Transverse colon (tissue), 4 donors: ENCODE results near the gene CLEC3B. TPM values are rescaled to one million over a fixed set of nuclear protein-coding genes. Genes with fewer than 3 reads are reported as not detected.

Experiments used
- DNase-seq: peaks from one replicate; pipeline ENCODE4 v3.0.0-alpha.2; 2019
- H3K27ac ChIP-seq, 4 donors: fragments of 200-600 bp; sonication (generic); 2 replicates each; pipeline ENCODE4 v1.5.1; 2016 to 2018; ENCODE audit warnings: inconsistent platforms in 4 of 4
- H3K27me3 ChIP-seq: fragments of 200-600 bp; sonication (generic); 2 replicates; pipeline ENCODE4 v1.5.1; 2017; ENCODE audit warnings: inconsistent platforms
- H3K36me3 ChIP-seq, 4 donors: fragments of 200-600 bp; sonication (generic); 2 replicates each; pipeline ENCODE4 v1.5.1; 2017 to 2019; ENCODE audit warnings: inconsistent platforms in 4 of 4
- H3K4me1 ChIP-seq, 4 donors: fragments of 200-600 bp; sonication (generic); 2 replicates each; pipeline ENCODE4 v1.5.1; 2017 to 2020; ENCODE audit warnings: inconsistent platforms in 4 of 4
- H3K4me3 ChIP-seq, 4 donors: fragments of 200-600 bp; sonication (generic); 1 replicate in 1 of 4; 2 replicates in 3 of 4; pipeline versions ENCODE4 v1.5.1 to v1.6.1; 2017 to 2019; ENCODE audit warnings: inconsistent platforms in 4 of 4
- H3K9me3 ChIP-seq, 2 donors: fragments of 200-600 bp; sonication (generic); 2 replicates each; pipeline ENCODE4 v1.5.1; 2017 to 2019; ENCODE audit warnings: inconsistent platforms in 2 of 2
- EP300 ChIP-seq: sonication (generic); formaldehyde crosslinking; IDR thresholded peaks from one replicate; pipeline ENCODE4 v1.6.1; 2017; ENCODE audit warnings: antibody characterized with exemption, low read depth
- POLR2A ChIP-seq: fragments of 450-650 bp; IDR thresholded peaks from one replicate; pipeline ENCODE4 v1.6.1; 2016; ENCODE audit warnings: antibody characterized with exemption, mild to moderate bottlenecking, moderate library complexity
- POLR2AphosphoS5 ChIP-seq, 3 donors: sonication (generic); formaldehyde crosslinking; IDR thresholded peaks; one replicate each; pipeline ENCODE4 v1.6.1; 2016; ENCODE audit warnings: antibody characterized with exemption in 3 of 3
- WGBS, 2 donors: methylation state at CpG; one replicate each; pipeline ENCODE4 v1.1.5; 2018; ENCODE audit warnings: low coverage in 1 of 2; 5-methylcytosine and 5-hydroxymethylcytosine counted together
- in situ Hi-C, 4 donors: fragments of 200-750 bp; cut with MboI; loops; one replicate each; pipeline versions ENCODE4 v1.15.0 to v1.15.1; 2017; ENCODE audit warnings: low sequenced_read_pairs in 3 of 4, low pct_ligation_motif_present in 1 of 4, low pct_unique_long_range_greater_than_20kb in 1 of 4
- intact Hi-C: fragments of 100-400 bp; cut with DNase I; formaldehyde crosslinking; loops from one replicate; pipeline ENCODE4 v1.15.1; 2023; ENCODE audit warnings: low total_unique reads
- total RNA-seq, 4 donors: library from RNA; depleted of rRNA; stranded (reverse); fragments of >200 nt; gene quantifications; one replicate each; pipeline ENCODE4 v1.1.0, GENCODE V29; 2016
- TF ChIP-seq, protein P1 (sequence below), 5 experiments: fragments of 200-600 bp in 3 of 5; fragments of 450-650 bp in 2 of 5; sonication (generic) in 3 of 5; IDR thresholded peaks; 1 replicate in 2 of 5; 2 replicates in 3 of 5; pipeline ENCODE4 v1.5.1; 2016 to 2017; ENCODE audit warnings: antibody characterized with exemption in 5 of 5, inconsistent platforms in 3 of 5, mild to moderate bottlenecking in 2 of 5, moderate library complexity in 1 of 5

The CLEC3B gene
- total RNA-seq, 4 donors from 2014 or later, result 6.0 to 70.7 (median 16.4) TPM

DNA sequence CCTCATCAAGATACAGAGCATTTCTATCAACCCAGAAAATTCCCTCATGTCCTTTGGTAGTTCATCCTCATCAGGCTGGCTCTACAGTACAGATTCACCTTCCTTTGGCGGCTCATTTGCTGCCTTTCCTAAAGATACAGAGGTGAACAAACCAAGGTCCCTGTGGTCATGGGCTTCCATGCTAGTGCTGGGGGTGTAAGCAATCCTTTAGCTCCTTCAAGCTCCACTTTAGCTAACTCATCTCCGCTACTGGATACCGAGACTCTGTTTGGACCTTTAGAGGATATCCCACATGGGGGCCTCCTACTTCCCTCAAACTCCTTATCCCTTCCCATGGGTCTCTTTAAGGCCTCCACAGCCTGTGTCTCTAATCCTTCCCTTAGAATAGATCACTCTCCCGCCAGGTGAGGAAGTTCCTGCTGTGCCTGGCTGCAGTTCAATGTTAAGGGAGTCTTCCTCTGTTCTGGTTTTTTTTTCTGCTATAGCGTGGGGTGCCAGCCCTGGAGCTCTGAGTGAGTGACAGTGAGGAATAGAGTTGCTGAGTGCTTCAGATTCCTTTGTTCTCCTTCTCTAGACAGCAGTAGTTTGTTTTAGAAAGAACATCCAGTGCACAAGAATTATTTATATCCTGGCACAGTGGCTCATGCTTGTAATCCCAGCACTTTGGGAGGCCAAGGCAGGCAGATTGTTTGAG lies 30.7 kb downstream of the CLEC3B start:
- 73 to 100% methylated on average over 1 to 5 of the region's 5 CpGs for WGBS, 2 donors
- TF ChIP-seq POLR2AphosphoS5 (IDR thresholded peaks at IDR 0.05) (peak in 1 of 3 donors; percentile 6), POLR2A (no peak), EP300 (no peak)
- H3K4me3 ChIP-seq, result no peak overlapping the region
- no peaks in the 10 kb centered on the region for H3K27me3 ChIP-seq
- H3K36me3 ChIP-seq, result no peaks in the 10 kb centered on the region
- in situ Hi-C loops (no loop called here), intact Hi-C loops (no loop called here)
- peaks cover 3 to 20% (median 15%) of the 10 kb centered on the region in 4 donors for H3K4me1 ChIP-seq
- peak overlapping the region; percentile 32 to 66 (median 47) for H3K27ac ChIP-seq
- H3K9me3 ChIP-seq, result no peaks in the 10 kb centered on the region
- DNase-seq, result no peak

DNA sequence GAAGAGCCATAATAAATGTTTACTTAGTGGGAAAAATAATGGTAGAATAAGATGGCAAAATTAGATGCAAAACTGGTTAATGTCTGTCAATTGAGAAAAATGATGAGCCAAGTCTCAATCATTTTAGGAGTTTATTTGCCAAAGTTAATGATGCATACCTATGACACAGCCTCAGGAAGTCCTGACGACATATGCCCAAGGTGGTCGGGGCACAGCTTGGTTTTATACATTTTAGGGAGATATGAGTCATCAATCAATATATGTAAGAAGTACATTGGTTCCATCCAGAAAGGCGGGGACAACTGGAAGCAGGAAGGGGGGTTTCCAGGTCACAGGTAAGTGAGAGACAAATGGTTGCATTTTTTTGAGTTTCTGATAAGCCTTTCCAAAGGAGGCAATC lies 31.5 kb downstream of the CLEC3B start:
- no peaks in the 10 kb centered on the region for H3K36me3 ChIP-seq
- TF ChIP-seq POLR2A, result no peak
- no peak for TF ChIP-seq POLR2AphosphoS5 (IDR thresholded peaks at IDR 0.05)
- no peak for DNase-seq
- 66 to 76% methylated on average over 2 to 3 of the region's 3 CpGs for WGBS, 2 donors
- H3K4me3 ChIP-seq, result no peak overlapping the region
- peak overlapping the region; percentile 32 to 66 (median 47) for H3K27ac ChIP-seq
- H3K27me3 ChIP-seq, result no peaks in the 10 kb centered on the region
- in situ Hi-C loops (no loop called here), intact Hi-C loops (no loop called here)
- H3K9me3 ChIP-seq, result no peaks in the 10 kb centered on the region
- H3K4me1 ChIP-seq, result peaks cover 3 to 28% (median 21%) of the 10 kb centered on the region in 4 donors

DNA sequence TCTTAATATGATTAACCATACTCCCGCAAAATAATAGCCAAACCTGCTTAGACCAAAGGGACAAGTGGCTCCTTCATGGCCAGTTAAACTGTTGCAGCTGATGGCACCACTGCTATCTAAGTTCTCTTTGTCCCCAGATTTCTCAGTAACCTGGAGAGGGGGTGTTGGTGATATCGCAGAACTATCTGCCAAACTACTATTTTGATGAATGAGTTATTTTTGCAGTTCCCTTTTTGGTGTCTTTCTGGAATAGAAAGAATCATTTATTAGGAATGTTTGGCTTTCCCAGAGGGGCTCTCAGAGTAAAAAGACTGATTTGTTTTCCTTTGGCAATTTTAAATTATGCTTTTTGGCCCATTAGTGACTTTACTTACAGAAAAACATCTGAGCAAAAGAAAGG lies 33.0 kb downstream of the CLEC3B start:
- WGBS, 2 donors, result 85% methylated on average over 2 of the region's 2 CpGs; no CpG with 5 or more reads in 1 of the 2 donors
- TF ChIP-seq POLR2A (no peak), EP300 (no peak), POLR2AphosphoS5 (IDR thresholded peaks at IDR 0.05) (no peak)
- TF ChIP-seq, protein P1, sequence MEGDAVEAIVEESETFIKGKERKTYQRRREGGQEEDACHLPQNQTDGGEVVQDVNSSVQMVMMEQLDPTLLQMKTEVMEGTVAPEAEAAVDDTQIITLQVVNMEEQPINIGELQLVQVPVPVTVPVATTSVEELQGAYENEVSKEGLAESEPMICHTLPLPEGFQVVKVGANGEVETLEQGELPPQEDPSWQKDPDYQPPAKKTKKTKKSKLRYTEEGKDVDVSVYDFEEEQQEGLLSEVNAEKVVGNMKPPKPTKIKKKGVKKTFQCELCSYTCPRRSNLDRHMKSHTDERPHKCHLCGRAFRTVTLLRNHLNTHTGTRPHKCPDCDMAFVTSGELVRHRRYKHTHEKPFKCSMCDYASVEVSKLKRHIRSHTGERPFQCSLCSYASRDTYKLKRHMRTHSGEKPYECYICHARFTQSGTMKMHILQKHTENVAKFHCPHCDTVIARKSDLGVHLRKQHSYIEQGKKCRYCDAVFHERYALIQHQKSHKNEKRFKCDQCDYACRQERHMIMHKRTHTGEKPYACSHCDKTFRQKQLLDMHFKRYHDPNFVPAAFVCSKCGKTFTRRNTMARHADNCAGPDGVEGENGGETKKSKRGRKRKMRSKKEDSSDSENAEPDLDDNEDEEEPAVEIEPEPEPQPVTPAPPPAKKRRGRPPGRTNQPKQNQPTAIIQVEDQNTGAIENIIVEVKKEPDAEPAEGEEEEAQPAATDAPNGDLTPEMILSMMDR (IDR thresholded peaks at IDR 0.05), result no peak
- no peaks in the 10 kb centered on the region for H3K27me3 ChIP-seq
- in situ Hi-C loops (no loop called here), intact Hi-C loops (no loop called here)
- H3K27ac ChIP-seq, result no peak overlapping the region
- H3K9me3 ChIP-seq, result no peaks in the 10 kb centered on the region
- peaks cover 3 to 32% (median 22%) of the 10 kb centered on the region in 4 donors for H3K4me1 ChIP-seq
- H3K36me3 ChIP-seq, result no peaks in the 10 kb centered on the region
- DNase-seq, result no peak
- H3K4me3 ChIP-seq, result no peak overlapping the region

DNA sequence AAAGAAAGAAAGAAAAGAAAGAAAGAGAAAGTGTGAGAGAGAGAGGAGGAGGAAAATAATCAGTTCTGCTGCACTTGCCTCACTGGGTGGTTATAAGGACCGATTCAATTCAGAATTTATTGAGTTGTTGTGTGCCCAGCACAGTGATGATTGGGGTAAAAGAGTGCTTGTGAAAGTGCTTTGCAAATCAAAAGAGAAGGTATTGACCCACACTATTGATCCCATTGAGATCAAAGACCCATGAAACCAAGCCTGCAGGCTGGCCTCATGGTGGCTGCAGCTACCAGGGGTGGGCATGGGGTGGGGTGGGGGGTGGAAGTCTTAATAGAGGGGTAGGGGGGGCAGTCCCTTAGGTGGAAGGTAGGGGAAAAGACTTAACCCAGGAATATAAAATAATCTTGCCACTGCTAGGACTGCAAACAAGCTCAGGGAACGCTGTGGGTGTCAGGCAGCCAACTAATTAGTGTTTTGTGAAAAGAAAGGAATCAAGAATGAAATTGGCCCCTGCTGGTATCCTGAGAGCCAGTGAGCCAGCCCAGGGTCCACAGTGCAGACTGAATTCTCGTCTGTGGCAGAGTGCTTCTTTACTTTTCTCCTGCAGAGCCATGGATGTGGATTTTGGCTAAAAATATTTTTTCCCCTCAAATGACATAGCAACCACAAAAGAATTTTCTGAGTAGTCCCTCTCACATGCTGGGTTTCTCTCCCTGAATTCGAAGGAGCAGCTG lies 34.2 kb downstream of the CLEC3B start:
- Histone ChIP-seq H3K4me1 (peaks cover 5 to 35% (median 27%) of the 10 kb centered on the region in 4 donors), H3K27ac (no peak overlapping the region), H3K4me3 (no peak overlapping the region), H3K27me3 (no peaks in the 10 kb centered on the region), H3K9me3 (no peaks in the 10 kb centered on the region), H3K36me3 (no peaks in the 10 kb centered on the region)
- TF ChIP-seq POLR2AphosphoS5 (IDR thresholded peaks at IDR 0.05) (no peak), EP300 (no peak), POLR2A (no peak)
- TF ChIP-seq, protein P1 (IDR thresholded peaks at IDR 0.05), result no peak
- in situ Hi-C loops (no loop called here), intact Hi-C loops (no loop called here)
- WGBS, 2 donors, result 68 to 72% methylated on average over 2 to 4 of the region's 4 CpGs
- no peak for DNase-seq

DNA sequence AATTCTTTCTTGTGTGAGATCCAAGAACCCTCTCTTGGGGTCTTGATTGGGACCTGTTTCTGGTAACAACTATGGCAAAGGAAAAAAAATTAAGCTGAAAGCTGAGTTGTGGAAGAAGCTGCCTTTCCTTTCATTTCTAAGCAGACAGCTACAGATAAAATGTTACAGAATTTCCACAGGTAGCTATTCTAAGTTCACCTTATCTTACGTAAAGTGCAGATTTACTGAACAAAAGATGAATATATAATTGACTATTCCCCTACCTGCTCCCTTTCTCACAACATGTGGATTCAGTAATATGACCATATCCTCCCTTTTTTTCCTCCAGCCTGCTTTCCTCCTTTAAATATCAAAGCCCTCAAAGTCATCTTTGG lies 36.6 kb downstream of the CLEC3B start:
- Histone ChIP-seq H3K36me3 (no peaks in the 10 kb centered on the region), H3K4me3 (no peak overlapping the region), H3K4me1 (peaks cover 5 to 47% (median 35%) of the 10 kb centered on the region in 4 donors), H3K27ac (peak overlapping the region; percentile 46 to 61 (median 51)), H3K9me3 (no peaks in the 10 kb centered on the region), H3K27me3 (no peaks in the 10 kb centered on the region)
- in situ Hi-C loops, result no loop called here
- WGBS, 2 donors, result 88 to 100% methylated on average over 1 of the region's 1 CpG
- TF ChIP-seq POLR2A, result no peak
- no peak for TF ChIP-seq EP300
- TF ChIP-seq POLR2AphosphoS5 (IDR thresholded peaks at IDR 0.05), result no peak
- TF ChIP-seq, protein P1 (IDR thresholded peaks at IDR 0.05), result no peak
- DNase-seq, result no peak
- intact Hi-C loops, result no loop called here
